BE2C (cell line): Measurements from ENCODE around the gene HDAC1.
"Not testable (repeated sequence)": the region's sequence is repeated elsewhere in the genome, so short reads cannot be mapped to it uniquely, and the experiment has no call there.

Experiments
- DNase-seq: peaks from one replicate; pipeline ENCODE4 v3.0.0-alpha.2; 2020
- H3K27me3 ChIP-seq: fragments of 250-450 bp; sonication (Bioruptor Pico); 2 replicates; pipeline ENCODE4 v1.5.1; 2020; ENCODE audit warnings: mild to moderate bottlenecking
- H3K36me3 ChIP-seq: fragments of 250-450 bp; sonication (Bioruptor Pico); 2 replicates; pipeline ENCODE4 v1.5.1; 2020; ENCODE audit warnings: mild to moderate bottlenecking
- H3K4me1 ChIP-seq: fragments of 250-450 bp; sonication (Bioruptor Pico); 2 replicates; pipeline ENCODE4 v1.5.1; 2020
- H3K4me3 ChIP-seq: 2 replicates; pipeline ENCODE4 v1.5.1; 2011; ENCODE audit warnings: low read depth, low read length
- H3K9me3 ChIP-seq: fragments of 250-450 bp; sonication (Bioruptor Pico); 2 replicates; pipeline ENCODE4 v1.5.1; 2020
- TF ChIP-seq, protein P1 (sequence below): IDR thresholded peaks from 2 replicates; pipeline ENCODE4 v1.5.1; 2012; ENCODE audit warnings: mild to moderate bottlenecking, low read depth, low read length

HDAC1 gene

DNA sequence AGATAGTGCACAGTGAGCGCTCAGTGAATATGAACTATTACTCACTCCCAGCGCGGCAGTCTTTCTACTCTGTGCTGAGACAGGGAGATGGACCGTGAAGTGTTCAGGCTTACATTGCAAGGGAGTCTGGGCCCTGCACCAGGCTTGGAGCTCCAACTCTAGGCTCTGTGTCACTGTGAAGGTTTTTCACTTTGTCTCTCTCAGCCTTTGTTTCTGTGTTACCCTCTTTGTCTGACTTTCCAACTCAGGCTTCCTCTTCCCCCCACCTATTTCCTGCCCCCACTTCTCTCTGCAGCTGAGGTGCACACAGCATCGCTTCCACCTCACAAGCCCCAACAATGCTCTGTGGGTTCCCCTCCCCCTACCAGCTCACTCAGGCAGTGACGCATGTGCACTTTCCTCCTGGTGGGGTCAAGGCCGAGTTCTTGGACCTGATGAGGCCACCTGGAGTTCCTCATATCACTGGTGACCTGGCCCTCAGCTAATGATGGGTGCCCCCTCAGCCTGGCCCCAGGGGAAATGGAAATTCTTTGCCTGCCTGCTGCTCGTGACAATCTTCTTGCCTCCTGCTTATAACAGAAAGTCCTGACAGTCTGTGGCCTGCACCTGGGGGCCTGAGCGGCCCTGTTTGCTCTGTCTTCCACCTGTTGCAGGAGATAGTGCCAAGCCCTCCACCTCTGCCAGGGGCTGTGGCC lies 41.9 kb upstream of the HDAC1 start:
- H3K4me1 ChIP-seq: no peaks in the 10 kb centered on the region
- no peaks in the 10 kb centered on the region for H3K27me3 ChIP-seq
- no peaks in the 10 kb centered on the region for H3K36me3 ChIP-seq
- H3K4me3 ChIP-seq: no peak overlapping the region
- TF ChIP-seq, protein P1, sequence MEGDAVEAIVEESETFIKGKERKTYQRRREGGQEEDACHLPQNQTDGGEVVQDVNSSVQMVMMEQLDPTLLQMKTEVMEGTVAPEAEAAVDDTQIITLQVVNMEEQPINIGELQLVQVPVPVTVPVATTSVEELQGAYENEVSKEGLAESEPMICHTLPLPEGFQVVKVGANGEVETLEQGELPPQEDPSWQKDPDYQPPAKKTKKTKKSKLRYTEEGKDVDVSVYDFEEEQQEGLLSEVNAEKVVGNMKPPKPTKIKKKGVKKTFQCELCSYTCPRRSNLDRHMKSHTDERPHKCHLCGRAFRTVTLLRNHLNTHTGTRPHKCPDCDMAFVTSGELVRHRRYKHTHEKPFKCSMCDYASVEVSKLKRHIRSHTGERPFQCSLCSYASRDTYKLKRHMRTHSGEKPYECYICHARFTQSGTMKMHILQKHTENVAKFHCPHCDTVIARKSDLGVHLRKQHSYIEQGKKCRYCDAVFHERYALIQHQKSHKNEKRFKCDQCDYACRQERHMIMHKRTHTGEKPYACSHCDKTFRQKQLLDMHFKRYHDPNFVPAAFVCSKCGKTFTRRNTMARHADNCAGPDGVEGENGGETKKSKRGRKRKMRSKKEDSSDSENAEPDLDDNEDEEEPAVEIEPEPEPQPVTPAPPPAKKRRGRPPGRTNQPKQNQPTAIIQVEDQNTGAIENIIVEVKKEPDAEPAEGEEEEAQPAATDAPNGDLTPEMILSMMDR: no peak
- DNase-seq: no peak
- no peaks in the 10 kb centered on the region for H3K9me3 ChIP-seq

DNA sequence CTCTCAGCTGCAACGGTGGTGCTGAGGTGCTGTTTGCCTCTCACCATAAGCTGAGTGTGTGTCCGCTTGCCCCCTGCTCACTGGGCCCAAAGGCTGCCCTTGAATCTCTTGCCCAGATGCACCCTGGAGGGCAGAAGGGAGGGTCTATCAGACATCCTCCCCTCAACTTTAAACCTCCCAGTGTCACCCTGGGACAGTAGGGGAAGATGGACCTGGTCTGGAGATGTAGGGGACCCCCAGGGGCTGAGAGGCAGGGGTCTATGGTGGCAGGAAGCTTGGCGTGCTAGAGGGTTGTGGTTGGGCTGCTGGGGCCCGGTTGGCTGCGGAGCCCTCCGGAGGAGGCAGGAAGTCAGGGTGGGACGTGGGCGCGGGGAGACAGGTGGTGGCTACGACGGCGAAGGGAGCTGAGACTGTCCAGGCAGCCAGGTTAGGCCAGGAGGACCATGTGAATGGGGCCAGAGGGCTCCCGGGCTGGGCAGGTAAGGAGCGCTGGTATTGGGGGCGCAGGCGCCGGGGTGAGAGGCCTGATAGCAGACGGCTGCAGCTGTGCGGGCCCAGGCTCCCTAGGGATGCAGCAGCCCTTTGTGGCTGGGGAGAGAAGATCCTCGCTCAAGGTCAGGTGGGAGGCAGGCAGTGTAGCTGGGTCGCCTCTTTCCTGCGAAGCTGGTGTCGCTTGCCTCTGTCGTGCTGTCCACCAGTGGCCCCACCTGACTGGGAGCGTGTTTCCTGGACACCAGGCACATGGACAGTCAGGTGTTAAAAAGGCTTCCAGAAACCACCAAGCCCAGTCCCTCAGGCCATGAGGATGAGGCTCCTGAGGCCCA lies 40.8 kb upstream of the HDAC1 start, which contains the start of gene LCK:
Gene LCK, plus strand, starts transcription at position 373 of the 824 bp plus-strand sequence. CDS start 23,065 bp downstream, outside the sequence.
- H3K4me1 ChIP-seq: no peaks in the 10 kb centered on the region
- H3K4me3 ChIP-seq: no peak within 1 kb of the TSS
- H3K9me3 ChIP-seq: no peaks in the 10 kb centered on the region
- TF ChIP-seq, protein P1: no peak
- no peak for DNase-seq
- no peaks in the 10 kb centered on the region for H3K27me3 ChIP-seq
- H3K36me3 ChIP-seq: no peaks in the 10 kb centered on the region

- TF ChIP-seq, protein P1: no peak
- H3K36me3 ChIP-seq: no peaks in the 10 kb centered on the region
- no peaks in the 10 kb centered on the region for H3K27me3 ChIP-seq
- H3K4me3 ChIP-seq: no peak overlapping the region
- DNase-seq: no peak
- H3K9me3 ChIP-seq: no peaks in the 10 kb centered on the region
- H3K4me1 ChIP-seq: no peaks in the 10 kb centered on the region
Observed at GRCh38 chr1:32255072-32256071, 36.5 kb upstream of the HDAC1 start.

GRCh38 chr1:32256473-32257226 lies 35.2 kb upstream of the HDAC1 start:
- Histone ChIP-seq H3K4me1 (no peaks in the 10 kb centered on the region), H3K27me3 (no peaks in the 10 kb centered on the region), H3K4me3 (no peak overlapping the region), H3K9me3 (no peaks in the 10 kb centered on the region), H3K36me3 (no peaks in the 10 kb centered on the region)
- DNase-seq: no peak
- TF ChIP-seq, protein P1: no peak

DNA sequence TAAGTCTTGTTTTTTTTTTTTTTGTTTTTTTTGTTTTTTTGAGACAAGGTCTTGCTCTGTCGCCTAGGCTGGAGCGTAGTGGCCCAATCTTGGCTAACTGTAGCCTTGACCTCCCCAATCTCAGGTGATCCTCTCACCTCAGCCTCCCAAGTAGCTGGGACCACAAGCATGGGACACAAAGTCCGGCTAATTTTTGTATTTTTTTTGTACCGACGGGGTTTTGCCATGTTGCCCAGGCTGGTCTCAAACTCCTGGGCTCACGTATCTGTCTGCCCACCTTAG lies 34.7 kb upstream of the HDAC1 start:
- no peak overlapping the region for H3K4me3 ChIP-seq
- TF ChIP-seq, protein P1: no peak
- no peaks in the 10 kb centered on the region for H3K27me3 ChIP-seq
- no peaks in the 10 kb centered on the region for H3K36me3 ChIP-seq
- no peaks in the 10 kb centered on the region for H3K4me1 ChIP-seq
- DNase-seq: no peak
- no peaks in the 10 kb centered on the region for H3K9me3 ChIP-seq

DNA sequence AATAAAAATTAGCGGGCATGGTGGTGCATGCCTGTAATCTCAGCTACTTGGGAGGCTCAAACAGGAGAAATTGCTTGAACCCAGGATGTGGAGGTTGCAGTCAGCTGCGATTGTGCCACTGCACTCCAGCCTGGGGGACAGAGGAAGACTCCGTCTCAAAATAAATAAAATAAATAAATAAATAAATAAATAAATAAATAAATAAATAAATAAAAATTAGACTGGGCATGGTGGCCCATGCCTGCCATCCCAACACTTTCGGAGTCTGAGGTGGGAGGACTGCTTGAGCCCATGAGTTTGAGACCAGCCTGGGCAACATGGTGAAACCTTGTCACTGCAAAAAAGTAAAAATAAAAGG lies 28.7 kb upstream of the HDAC1 start:
- H3K9me3 ChIP-seq, H3K27me3 ChIP-seq, H3K4me1 ChIP-seq, DNase-seq, H3K36me3 ChIP-seq, H3K4me3 ChIP-seq: not testable (repeated sequence)
